Measurements from ENCODE around the gene SLC25A44.

DNA sequence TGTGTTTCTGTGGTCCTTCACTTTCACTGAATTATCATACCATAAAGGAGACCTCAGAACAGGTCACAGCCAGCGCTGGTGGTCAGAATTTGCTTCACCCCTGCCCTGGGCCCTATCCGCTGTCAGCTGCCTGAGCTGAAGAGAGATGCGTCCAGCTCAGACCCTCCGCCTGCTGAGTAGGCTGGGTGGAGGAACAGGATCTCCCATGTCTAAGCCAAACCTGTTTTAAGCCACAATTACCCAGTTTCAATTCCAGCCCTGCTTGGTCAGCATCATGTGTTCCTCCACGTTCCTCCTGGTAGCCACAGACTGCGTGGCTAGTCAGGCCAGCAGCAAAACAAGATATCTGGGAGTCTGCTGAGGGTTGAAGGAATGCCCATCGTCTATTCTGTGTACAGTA is 34.6 kb downstream of the SLC25A44 start:
- no peak for TF ChIP-seq EP300 (IDR thresholded peaks at IDR 0.05)
- TF ChIP-seq, protein P1, sequence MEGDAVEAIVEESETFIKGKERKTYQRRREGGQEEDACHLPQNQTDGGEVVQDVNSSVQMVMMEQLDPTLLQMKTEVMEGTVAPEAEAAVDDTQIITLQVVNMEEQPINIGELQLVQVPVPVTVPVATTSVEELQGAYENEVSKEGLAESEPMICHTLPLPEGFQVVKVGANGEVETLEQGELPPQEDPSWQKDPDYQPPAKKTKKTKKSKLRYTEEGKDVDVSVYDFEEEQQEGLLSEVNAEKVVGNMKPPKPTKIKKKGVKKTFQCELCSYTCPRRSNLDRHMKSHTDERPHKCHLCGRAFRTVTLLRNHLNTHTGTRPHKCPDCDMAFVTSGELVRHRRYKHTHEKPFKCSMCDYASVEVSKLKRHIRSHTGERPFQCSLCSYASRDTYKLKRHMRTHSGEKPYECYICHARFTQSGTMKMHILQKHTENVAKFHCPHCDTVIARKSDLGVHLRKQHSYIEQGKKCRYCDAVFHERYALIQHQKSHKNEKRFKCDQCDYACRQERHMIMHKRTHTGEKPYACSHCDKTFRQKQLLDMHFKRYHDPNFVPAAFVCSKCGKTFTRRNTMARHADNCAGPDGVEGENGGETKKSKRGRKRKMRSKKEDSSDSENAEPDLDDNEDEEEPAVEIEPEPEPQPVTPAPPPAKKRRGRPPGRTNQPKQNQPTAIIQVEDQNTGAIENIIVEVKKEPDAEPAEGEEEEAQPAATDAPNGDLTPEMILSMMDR (IDR thresholded peaks at IDR 0.05), result no peak
- no peak for TF ChIP-seq POLR2A (IDR thresholded peaks at IDR 0.05)
- TF ChIP-seq POLR2AphosphoS5 (IDR thresholded peaks at IDR 0.05), result no peak
